HG02840 (cell line): ENCODE measurements around the gene MCRS1.

Experiments
- ATAC-seq: cut with Tn5 transposase; IDR thresholded peaks from one replicate; pipeline ENCODE4 v1.9.1; 2021; ENCODE audit warnings: mild to moderate bottlenecking, moderate library complexity, moderate number of reproducible peaks; ENCODE audit not compliant: unreplicated experiment, low FRiP score

The MCRS1 gene

GRCh38 chr12:49582850-49583249 lies 14.9 kb upstream of the MCRS1 start:
- ATAC-seq, result no peak

DNA sequence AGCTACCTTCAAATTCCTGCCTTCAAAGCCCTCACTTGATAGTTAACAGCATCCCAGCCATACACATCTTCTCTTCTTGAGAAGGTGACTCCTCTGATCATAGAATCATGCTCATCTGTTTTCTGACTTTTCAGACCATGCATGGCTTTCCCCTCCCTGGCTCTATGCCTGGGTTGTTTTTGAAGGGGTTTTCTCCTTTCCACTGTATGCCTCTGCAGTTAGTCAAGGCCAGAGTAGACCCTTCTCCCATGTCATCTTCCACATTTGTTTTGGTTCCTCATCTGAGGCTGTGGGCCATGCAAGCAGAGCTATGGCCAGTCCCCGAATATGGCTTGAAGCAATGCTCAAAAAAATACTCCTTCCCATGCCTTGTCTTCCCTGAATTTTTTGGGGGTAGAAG lies 14.3 kb upstream of the MCRS1 start:
- no peak for ATAC-seq

DNA sequence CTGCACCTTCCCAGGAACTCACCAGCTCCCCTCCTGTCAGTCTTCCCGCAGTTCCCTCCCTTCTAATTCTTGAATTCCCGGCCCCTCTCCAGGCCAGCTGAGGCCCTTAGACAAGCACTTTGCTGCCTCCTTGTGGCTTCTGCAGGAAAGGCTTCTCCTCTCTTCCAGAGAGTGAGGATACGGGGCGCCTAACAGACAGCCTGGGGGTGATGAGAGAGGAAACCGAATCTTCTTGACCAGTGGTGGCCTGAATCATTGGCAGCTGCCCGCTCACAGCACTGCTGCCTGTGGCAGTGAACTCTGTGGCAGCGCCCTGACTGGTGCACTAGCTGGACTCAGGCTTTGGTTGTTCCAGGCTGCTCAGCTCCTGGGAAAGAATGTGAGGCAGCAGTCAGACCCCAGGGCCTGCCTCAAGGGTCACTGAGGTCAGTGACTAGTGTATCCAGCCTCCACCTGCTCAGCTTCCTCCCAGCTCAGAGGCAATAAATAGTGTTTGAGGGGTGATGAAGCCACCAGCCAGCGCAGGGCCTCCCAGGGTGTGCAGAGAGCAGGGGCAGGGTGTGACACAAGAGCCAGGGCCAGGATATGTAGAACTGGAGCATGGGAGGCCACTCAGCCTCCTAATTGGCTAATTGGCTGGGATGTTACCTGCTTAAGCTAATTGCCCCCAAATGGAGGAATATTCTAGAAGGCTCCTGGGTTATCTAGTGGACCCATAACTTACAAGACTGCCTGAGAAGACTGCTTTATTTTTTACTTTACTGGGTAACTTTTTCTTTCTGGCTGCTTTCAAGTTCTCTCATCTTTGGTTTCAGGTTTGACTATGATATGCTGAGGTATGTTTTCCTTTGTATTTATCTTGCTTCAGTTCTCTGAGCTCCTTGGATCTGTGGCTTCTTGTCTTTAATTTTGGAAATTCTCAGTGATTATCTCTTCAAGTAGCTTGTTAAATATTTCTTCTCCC lies 12.9 kb upstream of the MCRS1 start:
- no peak for ATAC-seq

DNA sequence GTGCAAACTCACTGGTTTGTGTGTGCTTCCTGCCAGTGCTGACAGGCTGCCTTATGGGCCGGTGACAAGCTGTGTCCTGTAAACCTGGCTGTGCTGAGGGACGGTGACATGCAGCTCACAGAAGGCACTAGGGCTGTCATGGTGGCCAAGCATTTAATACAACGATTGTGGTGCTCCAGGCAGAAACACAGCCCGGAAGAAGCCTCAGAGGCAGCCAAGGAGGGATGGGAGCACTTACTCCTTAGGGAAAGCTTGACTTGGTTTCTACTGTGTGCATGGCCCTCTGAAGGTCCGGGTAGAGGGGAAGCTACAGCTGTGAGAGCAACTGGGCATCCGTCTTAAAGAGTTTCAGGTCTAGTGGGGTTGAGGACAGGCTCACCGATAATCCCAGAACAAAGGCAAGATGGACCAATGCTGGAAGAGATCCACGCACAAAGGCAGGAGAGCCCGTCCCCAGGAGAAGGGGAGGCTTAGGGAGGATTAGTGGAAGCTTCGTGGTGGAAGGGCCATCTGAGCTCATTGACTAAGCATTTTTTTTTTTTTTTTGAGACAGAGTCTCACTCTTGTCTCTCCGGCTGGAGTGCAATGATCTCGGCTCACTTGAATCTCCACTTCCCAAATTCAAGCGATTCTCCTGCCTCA lies 10.7 kb upstream of the MCRS1 start:
- no peak for ATAC-seq

GRCh38 chr12:49577589-49578315 lies 9.8 kb upstream of the MCRS1 start:
- ATAC-seq, result no peak

- ATAC-seq, result no peak
These were observed 660 bp upstream of the MCRS1 start for GRCh38 chr12:49568442-49569162.

- ATAC-seq, result no peak
These were observed 686 bp downstream of the MCRS1 start for GRCh38 chr12:49567302-49567610.

- ATAC-seq, result no peak
These were observed 1.6 kb downstream of the MCRS1 start for GRCh38 chr12:49566361-49566760.

DNA sequence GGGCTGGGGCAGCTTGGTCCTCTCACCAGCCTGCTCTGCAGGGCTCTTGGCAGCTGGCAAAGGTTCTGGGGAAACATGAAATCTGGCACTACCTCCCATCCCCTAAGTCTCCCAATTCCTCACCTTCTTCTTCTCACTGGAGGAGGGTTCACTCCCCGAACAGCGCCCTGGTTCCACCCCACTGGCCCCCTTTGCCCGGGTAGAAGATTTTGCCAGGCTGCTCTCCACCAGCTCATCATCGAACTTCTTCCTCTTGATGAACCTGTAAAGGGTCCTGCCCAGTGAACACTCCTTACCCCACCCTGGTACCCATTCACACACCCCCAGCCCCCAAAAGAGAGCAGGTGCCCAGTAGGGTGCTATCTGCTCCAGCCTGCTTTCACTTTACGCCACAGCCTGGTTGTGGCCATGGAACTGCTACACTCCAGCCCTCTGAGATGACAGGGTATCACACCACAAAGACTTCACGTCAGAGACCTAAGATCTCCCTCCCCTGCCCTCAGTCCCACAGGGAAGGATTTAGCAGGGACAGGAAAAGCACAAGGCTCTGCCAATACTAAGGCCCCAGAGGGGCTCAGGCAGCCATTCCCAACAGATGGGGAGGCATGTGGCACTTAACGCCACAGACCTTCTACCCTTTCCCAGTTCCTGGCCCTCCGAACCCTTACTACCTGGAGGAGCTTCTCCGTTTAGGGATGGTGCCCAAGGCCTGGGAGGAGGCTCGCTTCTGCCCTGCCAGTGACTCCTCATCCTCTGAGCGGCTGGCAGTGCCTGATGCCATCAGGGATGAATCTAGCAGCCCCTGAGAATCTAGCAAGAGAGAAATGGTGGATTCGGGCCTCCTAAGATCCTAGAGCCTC lies 2.3 kb downstream of the MCRS1 start:
- no peak for ATAC-seq

GRCh38 chr12:49564686-49565405 lies 3.1 kb downstream of the MCRS1 start:
- no peak for ATAC-seq

DNA sequence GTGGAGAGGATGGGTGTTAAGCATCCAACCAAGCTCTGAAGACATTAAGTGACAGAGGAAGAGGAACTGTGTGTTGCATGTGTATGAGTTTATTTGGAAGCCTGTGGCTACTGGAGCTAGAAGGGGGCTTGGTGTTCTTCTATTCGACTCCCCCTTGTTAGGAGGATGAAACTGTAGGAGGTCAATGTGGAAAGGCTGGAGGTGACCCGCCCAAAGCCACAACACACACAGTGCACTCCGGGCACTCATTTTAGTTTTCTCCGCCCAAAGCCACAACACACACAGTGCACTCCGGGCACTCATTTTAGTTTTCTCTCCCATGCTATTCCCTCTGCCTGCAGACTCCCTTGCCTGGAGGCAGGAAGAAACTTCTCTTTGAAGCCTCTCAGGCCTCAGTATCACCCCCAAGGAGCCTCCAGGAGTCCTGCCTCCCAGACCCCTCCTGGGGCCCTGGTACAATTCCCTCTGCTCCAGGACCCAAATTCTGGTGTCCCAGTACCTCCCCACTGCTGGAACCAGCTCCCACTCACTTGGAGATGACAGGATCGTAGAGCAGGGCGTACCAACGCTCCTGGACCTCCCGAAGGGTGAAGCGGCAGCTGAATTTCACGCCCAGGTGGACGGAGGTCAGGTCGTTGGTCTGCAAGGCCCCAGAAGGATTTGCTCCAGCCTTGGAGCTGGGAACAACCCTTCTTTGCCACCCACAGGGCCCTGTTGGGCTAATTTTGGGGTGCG lies 3.8 kb downstream of the MCRS1 start:
- ATAC-seq, result no peak

DNA sequence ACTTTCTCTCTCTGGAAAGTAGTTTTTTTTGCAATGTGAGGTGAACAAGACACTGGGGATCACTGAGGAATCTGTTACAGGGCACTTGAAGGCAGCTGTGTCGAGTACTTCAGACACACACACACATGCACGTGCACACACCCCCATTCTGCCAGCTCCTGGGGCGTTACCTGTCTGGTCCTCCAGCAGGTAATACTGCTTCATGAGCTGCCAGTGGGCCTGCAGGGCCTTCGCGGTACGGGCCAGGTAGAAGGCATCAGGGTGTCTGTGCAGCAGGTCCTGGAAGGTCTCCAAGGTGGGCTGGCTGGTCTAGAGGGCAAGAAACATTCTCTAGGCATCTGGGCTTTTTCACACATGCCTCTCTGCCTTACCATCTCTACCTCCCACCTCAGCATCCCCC lies 5.1 kb downstream of the MCRS1 start:
- no peak for ATAC-seq

GRCh38 chr12:49562233-49562632 lies 5.7 kb downstream of the MCRS1 start:
- ATAC-seq, result no peak

- ATAC-seq, result no peak
These were observed 7.2 kb downstream of the MCRS1 start for GRCh38 chr12:49560695-49561094.

DNA sequence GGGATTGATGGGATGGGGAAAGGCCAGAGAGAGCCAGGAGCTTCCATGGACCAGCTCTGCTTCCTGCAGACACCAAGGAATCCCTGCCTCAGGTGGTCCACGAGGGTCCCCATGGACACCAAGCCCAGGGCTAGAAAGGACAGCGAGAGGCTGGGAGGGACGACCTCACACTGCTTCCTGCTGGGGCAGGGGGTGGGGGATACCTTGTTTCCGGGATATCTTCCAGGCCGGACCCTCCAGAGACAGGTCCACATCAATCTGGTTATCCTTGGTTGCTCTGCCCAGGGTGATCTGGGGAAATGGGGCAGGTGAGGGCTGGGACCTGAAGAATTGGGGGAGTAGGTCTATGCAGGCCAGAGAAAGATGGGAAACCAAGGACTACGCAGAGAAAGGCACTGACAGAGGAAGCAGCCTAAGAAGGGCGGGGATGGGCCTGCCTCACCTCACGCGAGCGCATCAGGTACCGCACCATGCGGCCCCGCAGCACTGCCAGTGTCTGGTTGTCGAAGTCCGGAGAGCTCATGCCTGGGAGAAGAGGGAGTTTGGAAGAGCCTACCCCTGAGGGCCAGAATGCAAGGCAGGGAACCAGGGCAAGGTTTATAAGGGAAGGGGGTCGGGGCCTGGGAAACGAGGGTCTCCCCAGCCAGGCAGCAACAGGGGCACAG lies 8.8 kb downstream of the MCRS1 start:
- ATAC-seq, result no peak

DNA sequence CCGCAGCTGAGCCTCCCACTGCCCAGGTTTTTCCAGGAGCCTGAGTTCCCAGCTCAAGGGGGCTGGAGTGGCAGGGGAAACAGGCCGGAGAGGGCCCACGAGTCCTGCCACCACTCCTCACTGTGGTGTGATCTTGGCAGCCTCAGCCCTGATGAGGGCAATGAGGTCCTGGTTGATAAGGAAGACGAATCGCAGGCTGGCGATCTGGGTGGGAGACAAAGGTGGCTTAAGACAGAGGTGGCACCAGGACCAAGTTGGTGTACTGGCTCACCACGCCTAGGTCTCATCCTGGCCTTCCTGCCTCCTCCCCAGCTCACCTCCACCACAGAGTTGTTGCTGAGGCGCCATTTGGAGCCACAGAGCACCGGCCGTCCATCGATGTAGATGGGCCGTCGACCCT lies 9.4 kb downstream of the MCRS1 start:
- no peak for ATAC-seq

DNA sequence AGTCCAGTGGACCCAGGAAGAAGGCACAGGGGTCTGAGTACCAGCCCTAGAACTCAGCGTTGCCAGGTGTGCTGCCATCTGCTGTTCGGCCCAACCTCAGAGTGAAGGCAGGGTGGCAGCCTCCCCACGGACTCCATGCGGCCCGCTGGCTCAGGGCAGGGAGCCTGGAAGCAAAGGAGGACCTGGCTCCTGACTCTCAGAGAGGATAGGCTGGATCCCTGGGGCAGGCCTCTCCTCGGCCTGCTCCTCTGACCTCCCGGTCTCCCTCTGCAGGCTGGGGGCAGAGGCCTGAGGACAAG lies 10.1 kb downstream of the MCRS1 start:
- no peak for ATAC-seq
